ENCODE data around the gene PAQR5. TPM values are rescaled to one million over a fixed set of nuclear protein-coding genes. Genes with fewer than 3 reads are reported as not detected.
"Not testable (repeated sequence)": the region's sequence is repeated elsewhere in the genome, so short reads cannot be mapped to it uniquely, and the experiment has no call there.

The PAQR5 gene
- total RNA-seq, 6 experiments from 2014 or later: 0.28 to 3.0 (median 0.98) TPM

GRCh38 chr15:69439623-69440022 is 140.9 kb downstream of the PAQR5 start:
- H3K4me3 ChIP-seq: no peak overlapping the region
- intact Hi-C loops (cut with DNase I): no loop called here
- DNase-seq (no peak), ATAC-seq (no peak)
- H3K27ac ChIP-seq: no peak overlapping the region
- 77% methylated on average over 4 of the region's 4 CpGs for WGBS (ENCODE audit: insufficient coverage, low coverage, low lambda C conversion rate, missing lambda C conversion rate)
- H3K9me3 ChIP-seq: no peaks in the 10 kb centered on the region
- no peak for TF ChIP-seq CTCF (IDR thresholded peaks at IDR 0.05)
- no peaks in the 10 kb centered on the region for H3K36me3 ChIP-seq
- H3K27me3 ChIP-seq: no peaks in the 10 kb centered on the region
- H3K4me1 ChIP-seq: no peaks in the 10 kb centered on the region

- WGBS (ENCODE audit: insufficient coverage, low coverage, low lambda C conversion rate, missing lambda C conversion rate): 82% methylated on average over 4 of the region's 5 CpGs
- intact Hi-C loops (cut with DNase I): no loop called here
- no peak overlapping the region for H3K27ac ChIP-seq
- no peaks in the 10 kb centered on the region for H3K36me3 ChIP-seq
- H3K4me3 ChIP-seq: no peak overlapping the region
- no peaks in the 10 kb centered on the region for H3K4me1 ChIP-seq
- no peaks in the 10 kb centered on the region for H3K9me3 ChIP-seq
- no peaks in the 10 kb centered on the region for H3K27me3 ChIP-seq
- TF ChIP-seq POLR2A (IDR thresholded peaks at IDR 0.05) (no peak), CTCF (IDR thresholded peaks at IDR 0.05) (no peak)
- no peak for ATAC-seq
- DNase-seq: no peak
Observed at GRCh38 chr15:69443032-69443611, 144.4 kb downstream of the PAQR5 start.

- no peaks in the 10 kb centered on the region for H3K4me1 ChIP-seq
- intact Hi-C loops (cut with DNase I): no loop called here
- no peaks in the 10 kb centered on the region for H3K27me3 ChIP-seq
- H3K27ac ChIP-seq: no peak overlapping the region
- H3K36me3 ChIP-seq: no peaks in the 10 kb centered on the region
- H3K4me3 ChIP-seq: no peak overlapping the region
- TF ChIP-seq POLR2A (IDR thresholded peaks at IDR 0.05) (no peak), CTCF (IDR thresholded peaks at IDR 0.05) (no peak)
- no peak for DNase-seq
- H3K9me3 ChIP-seq: no peaks in the 10 kb centered on the region
- no peak for ATAC-seq
- 97% methylated on average over 6 of the region's 7 CpGs for WGBS (ENCODE audit: insufficient coverage, low coverage, low lambda C conversion rate, missing lambda C conversion rate)
Observed at GRCh38 chr15:69444686-69445085, 146.0 kb downstream of the PAQR5 start.

GRCh38 chr15:69446953-69447352 is 148.2 kb downstream of the PAQR5 start:
- no peak for DNase-seq
- TF ChIP-seq CTCF (IDR thresholded peaks at IDR 0.05) (no peak), POLR2A (IDR thresholded peaks at IDR 0.05) (no peak)
- intact Hi-C loops (cut with DNase I): no loop called here
- no peaks in the 10 kb centered on the region for H3K9me3 ChIP-seq
- H3K36me3 ChIP-seq: no peaks in the 10 kb centered on the region
- no peak overlapping the region for H3K4me3 ChIP-seq
- 83% methylated on average over 2 of the region's 2 CpGs for WGBS (ENCODE audit: insufficient coverage, low coverage, low lambda C conversion rate, missing lambda C conversion rate)
- no peaks in the 10 kb centered on the region for H3K27me3 ChIP-seq
- no peak overlapping the region for H3K27ac ChIP-seq
- peaks cover 0 to 2% (median 0%) of the 10 kb centered on the region in 4 donors for H3K4me1 ChIP-seq
- no peak for ATAC-seq

- DNase-seq; H3K27me3 ChIP-seq; H3K27ac ChIP-seq; intact Hi-C loops (cut with DNase I); H3K9me3 ChIP-seq; H3K4me3 ChIP-seq; ATAC-seq: not testable (repeated sequence)
- H3K36me3 ChIP-seq: peaks cover 0 to 11% (median 4%) of the 10 kb centered on the region in 4 donors
- WGBS (ENCODE audit: insufficient coverage, low coverage, low lambda C conversion rate, missing lambda C conversion rate): 100% methylated on average over 2 of the region's 4 CpGs
- H3K4me1 ChIP-seq: peaks cover 0 to 17% (median 7%) of the 10 kb centered on the region in 4 donors
Observed at GRCh38 chr15:69450221-69450620, 151.5 kb downstream of the PAQR5 start.

Data from right lobe of liver (tissue), 6 donors.